NK-92 (cell line): ENCODE measurements around the gene SLCO4A1.

Experiments
- DNase-seq: peaks from one replicate; lab custom pipeline; 2025; ENCODE audit not compliant: unreplicated experiment; lab: John Stamatoyannopoulos, UW

Gene SLCO4A1

GRCh38 chr20:62712606-62713005 is 70.3 kb downstream of the SLCO4A1 start:
- DNase-seq: no peak

GRCh38 chr20:62714006-62714405 is 71.7 kb downstream of the SLCO4A1 start:
- DNase-seq: no peak

GRCh38 chr20:62714799-62715198 is 72.5 kb downstream of the SLCO4A1 start:
- DNase-seq: no peak

GRCh38 chr20:62715201-62715600 is 72.9 kb downstream of the SLCO4A1 start:
- no peak for DNase-seq

DNA sequence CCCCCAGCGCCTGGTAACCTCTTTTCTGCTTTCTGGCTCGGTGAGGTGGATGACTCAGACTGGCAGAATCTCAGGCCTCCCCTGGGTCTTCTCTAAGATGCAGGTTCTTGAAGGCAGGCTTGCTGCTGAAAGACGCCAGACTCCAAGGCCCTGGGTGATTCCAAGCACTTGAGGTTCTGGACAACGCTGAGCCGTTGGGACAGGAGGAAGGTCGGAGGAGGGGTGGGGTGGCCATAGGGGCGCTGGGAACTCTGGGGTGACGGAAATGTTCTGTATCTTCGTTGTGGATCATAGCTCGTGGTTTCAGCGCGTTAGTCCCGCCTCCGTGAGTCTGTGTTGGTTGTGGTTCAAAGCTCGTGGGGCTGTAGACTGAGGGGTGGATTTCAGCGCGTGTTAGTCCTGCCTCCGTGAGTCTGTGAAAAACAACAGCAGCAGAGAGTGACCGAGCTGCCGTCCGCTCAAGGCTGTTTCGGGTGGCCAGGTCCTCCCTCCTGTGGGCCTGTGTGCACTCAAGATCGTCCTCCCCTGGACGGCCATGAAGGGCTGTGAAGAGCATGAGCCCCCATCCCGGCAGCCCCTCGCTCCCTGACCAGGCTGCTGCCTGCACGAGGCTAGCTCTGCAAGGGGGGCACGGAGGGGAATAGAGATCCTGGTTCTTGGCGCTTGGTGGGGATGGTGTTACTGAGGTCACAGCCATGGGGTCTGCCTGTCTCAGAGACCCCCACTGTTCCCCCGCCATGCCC is 74.1 kb downstream of the SLCO4A1 start:
- DNase-seq: no peak

DNA sequence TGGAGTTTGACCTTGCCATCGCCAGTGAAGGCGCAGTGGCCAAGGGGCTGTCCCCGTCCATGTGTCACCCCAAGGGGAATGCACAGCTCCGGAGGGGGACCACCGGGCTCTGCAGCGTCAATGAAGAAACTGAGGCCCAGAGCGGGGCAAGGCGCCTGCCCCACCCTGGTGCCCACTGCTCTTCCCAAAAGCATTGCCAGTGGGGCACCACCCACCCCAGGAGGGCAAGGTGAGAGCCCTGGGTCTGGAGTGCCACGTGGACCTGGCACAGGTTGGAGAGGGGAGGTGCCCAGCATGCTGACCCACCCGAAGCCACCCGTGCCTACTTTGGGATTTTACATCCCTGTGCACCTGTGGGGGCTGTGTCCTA is 74.6 kb downstream of the SLCO4A1 start:
- no peak for DNase-seq

GRCh38 chr20:62717933-62718332 is 75.6 kb downstream of the SLCO4A1 start:
- DNase-seq: no peak

DNA sequence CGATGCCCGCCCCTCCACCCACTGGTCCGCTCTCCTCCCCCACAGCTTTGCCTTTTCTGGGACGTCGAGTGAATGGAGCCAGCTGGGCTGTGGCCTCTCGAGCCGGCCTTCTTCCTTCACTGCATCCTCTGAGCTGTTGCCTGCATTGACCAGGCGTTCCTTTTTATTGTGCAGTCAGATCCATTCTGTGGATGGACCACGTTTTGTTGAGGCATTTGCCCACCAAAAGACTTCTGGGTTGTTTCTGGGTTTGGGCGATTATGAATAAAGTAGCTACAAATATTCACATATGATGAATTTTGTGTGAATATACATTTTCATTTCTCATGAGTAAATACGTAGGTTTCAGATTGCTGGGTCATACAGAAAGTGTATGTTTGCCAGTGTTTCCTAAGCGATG is 76.2 kb downstream of the SLCO4A1 start:
- no peak for DNase-seq

DNA sequence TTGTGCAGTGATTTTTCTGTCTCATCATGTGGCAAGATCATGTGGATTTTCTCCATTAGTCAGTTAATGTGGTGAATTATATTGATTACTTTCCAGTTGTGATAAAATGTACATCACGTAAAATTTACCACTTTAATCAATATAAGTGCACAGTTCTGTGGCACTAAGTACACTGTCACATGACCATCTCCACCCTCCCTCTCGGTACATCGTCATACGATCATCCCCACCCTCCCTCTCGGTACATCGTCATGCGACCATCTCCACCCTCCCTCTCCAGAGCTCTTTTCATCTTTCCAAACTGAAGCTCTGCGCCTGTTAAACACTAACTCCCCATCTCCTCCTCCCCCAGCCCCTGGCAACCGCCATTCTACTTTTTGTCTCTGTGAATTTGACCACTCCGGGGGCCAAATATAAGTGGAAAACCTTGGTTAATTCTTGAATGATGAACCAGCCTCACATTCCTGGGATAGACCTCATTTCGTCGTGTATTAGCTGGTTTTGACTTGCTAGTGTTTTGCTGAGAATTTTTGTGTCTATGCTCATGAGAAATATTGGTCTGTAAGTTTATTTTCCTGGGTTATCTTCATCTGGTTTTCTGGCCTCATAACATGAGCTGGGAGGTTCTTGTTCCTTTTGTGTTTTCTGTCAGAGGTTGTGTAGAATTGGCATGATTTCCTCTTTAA is 77.1 kb downstream of the SLCO4A1 start:
- DNase-seq: no peak
